K562 (cell line): ENCODE results near the gene LRP1. TPM values are rescaled to one million over a fixed set of nuclear protein-coding genes. Genes with fewer than 3 reads are reported as not detected.
A peak's percentile ranks its signal among the peaks of the same experiment; 100 is the strongest.

Experiments
- ARID1B ChIP-seq: fragments of 450-650 bp; IDR thresholded peaks from 2 replicates; pipeline ENCODE4 v1.6.1; 2016; ENCODE audit warnings: antibody characterized with exemption, mild to moderate bottlenecking, inconsistent platforms
- ARID3A ChIP-seq: IDR thresholded peaks from 2 replicates; pipeline ENCODE4 v1.6.1; 2012; ENCODE audit warnings: low read depth, low read length, improper control_type of control experiment, borderline replicate concordance
- CBFA2T3 ChIP-seq: fragments of 450-650 bp; IDR thresholded peaks from 2 replicates; pipeline ENCODE4 v1.6.1; 2017
- DPF2 ChIP-seq: fragments of 450-650 bp; IDR thresholded peaks from 2 replicates; pipeline ENCODE4 v1.6.1; 2016
- EP300 ChIP-seq: IDR thresholded peaks from 2 replicates; pipeline ENCODE4 v1.6.1; 2012; ENCODE audit warnings: low read length, improper control_type of control experiment
- FOSL1 ChIP-seq: fragments of 200-800 bp; sonication (Bioruptor generic); conservative IDR thresholded peaks from 2 replicates; pipeline ENCODE4 v1.6.1; 2016; ENCODE audit warnings: missing genetic modification characterization, missing compliant biosample characterization
- JUND ChIP-seq, 2 experiments: IDR thresholded peaks; 2 replicates in 1 of 2; 3 replicates in 1 of 2; pipeline ENCODE4 v1.6.1; 2011; ENCODE audit warnings: borderline replicate concordance in 2 of 2, low read depth in 2 of 2, low read length in 2 of 2, improper control_type of control experiment in 1 of 2, missing biosample characterization in 1 of 2, missing genetic modification characterization in 1 of 2, missing genetic modification reagents in 1 of 2
- MTA1 ChIP-seq: fragments of 450-650 bp; IDR thresholded peaks from 2 replicates; pipeline ENCODE4 v1.6.1; 2017; ENCODE audit warnings: borderline replicate concordance
- MTA2 ChIP-seq: fragments of 450-650 bp; IDR thresholded peaks from 2 replicates; pipeline ENCODE4 v1.6.1; 2016; ENCODE audit warnings: low read depth
- RNF2 ChIP-seq: sonication (generic); IDR thresholded peaks from 2 replicates; pipeline ENCODE4 v1.6.1; 2016
- SMARCC2 ChIP-seq: fragments of 450-650 bp; IDR thresholded peaks from 2 replicates; pipeline ENCODE4 v1.6.1; 2017; ENCODE audit warnings: antibody characterized with exemption, moderate library complexity, mild to moderate bottlenecking, low read depth
- SP1 ChIP-seq: sonication (generic); formaldehyde crosslinking; IDR thresholded peaks from 2 replicates; pipeline ENCODE4 v1.8.1; 2022; ENCODE audit warnings: mild to moderate bottlenecking, missing genetic modification reagents
- VEZF1 ChIP-seq: fragments of 200-800 bp; sonication (Bioruptor generic); IDR thresholded peaks from 2 replicates; pipeline ENCODE4 v1.6.1; 2017; ENCODE audit warnings: missing genetic modification characterization, missing compliant biosample characterization
- ZNF212 ChIP-seq: fragments of 450-650 bp; formaldehyde crosslinking; IDR thresholded peaks from 2 replicates; pipeline ENCODE4 v1.4.0; 2020; ENCODE audit warnings: mild to moderate bottlenecking
- polyA plus RNA-seq, 8 experiments: library from polyadenylated mRNA; depleted of rRNA in 4 of 8; stranded (reverse) in 5 of 8; unstranded in 3 of 8; fragments of >200 nt; fragmentation: Nextera tagmentation in 2 of 8; fragmentation: Illumina TruSeq in 1 of 8; extraction: Ambion mirVana in 2 of 8; extraction: Trizol in 1 of 8; gene quantifications; 2 replicates each; pipeline versions ENCODE4 v1.2.1 to v1.2.3, GENCODE V29; 2011 to 2014; ENCODE audit warnings: inconsistent platforms in 1 of 8, missing spikeins in 1 of 8
- total RNA-seq, 7 experiments: library from RNA; depleted of rRNA in 6 of 7; stranded (reverse); fragments of >200 nt in 6 of 7; fragmentation: Illumina TruSeq in 2 of 7; extraction: Trizol in 2 of 7; gene quantifications; 2 replicates each; pipeline versions ENCODE4 v1.2.1 to v1.2.3, GENCODE V29; 2011 to 2021; ENCODE audit warnings: low replicate concordance in 1 of 7

Gene LRP1
- total and polyA plus RNA-seq, 9 of the 15 experiments (the other 6 are each of a cell fraction or from before 2014, with no cell fraction given), result 0.04 to 0.64 (median 0.19) TPM; not detected in 2

GRCh38 chr12:57097554-57097835, 30.8 kb upstream of the LRP1 start (continued):
- TF ChIP-seq SMARCC2 (0 out of 2 replicates have a peak, but pooled peaks have one; percentile 31), EP300 (0 out of 2 replicates have a peak, but pooled peaks have one; percentile 17), MTA1 (peak; percentile 40; the same call in 1 of the 2 replicates), RNF2 (peak; percentile 34; the same call in 1 of the 2 replicates), ARID3A (0 out of 2 replicates have a peak, but pooled peaks have one; percentile 19), DPF2 (peak; percentile 81), ZNF212 (CRISPR knock-in tag) (no peak), FOSL1 (tag) (peak; percentile 87), SP1 (CRISPR knock-in tag) (no peak), ARID1B (peak; percentile 67), CBFA2T3 (peak; percentile 22; the same call in 1 of the 2 replicates), VEZF1 (CRISPR knock-in tag) (peak; percentile 28; the same call in 1 of the 2 replicates), JUND (IDR thresholded peaks at IDR 0.05; ENCODE audit: borderline replicate concordance, low read depth, low read length) (peak; percentile 83), JUND (tag; IDR thresholded peaks at IDR 0.05; ENCODE audit: borderline replicate concordance, low read depth, low read length) (peak; percentile 56; the same call in 1 of the 3 replicates), MTA2 (no peak)
- TF ChIP-seq, all 486 proteins: peak for 21
